Activated T-cell treated with anti-CD3 and anti-CD28 coated beads, Interleukin-2, amount 50 U/mL, for 48 hours (primary cell): ENCODE measurements around the gene CAMKK2.
A peak's percentile ranks its signal among the peaks of the same experiment; 100 is the strongest.
"Not testable (repeated sequence)": the region's sequence is repeated elsewhere in the genome, so short reads cannot be mapped to it uniquely, and the experiment has no call there.

Experiments
- DNase-seq, 2 experiments: peaks; one replicate each; pipeline ENCODE4 v3.0.0-alpha.2; 2020

The CAMKK2 gene

DNA sequence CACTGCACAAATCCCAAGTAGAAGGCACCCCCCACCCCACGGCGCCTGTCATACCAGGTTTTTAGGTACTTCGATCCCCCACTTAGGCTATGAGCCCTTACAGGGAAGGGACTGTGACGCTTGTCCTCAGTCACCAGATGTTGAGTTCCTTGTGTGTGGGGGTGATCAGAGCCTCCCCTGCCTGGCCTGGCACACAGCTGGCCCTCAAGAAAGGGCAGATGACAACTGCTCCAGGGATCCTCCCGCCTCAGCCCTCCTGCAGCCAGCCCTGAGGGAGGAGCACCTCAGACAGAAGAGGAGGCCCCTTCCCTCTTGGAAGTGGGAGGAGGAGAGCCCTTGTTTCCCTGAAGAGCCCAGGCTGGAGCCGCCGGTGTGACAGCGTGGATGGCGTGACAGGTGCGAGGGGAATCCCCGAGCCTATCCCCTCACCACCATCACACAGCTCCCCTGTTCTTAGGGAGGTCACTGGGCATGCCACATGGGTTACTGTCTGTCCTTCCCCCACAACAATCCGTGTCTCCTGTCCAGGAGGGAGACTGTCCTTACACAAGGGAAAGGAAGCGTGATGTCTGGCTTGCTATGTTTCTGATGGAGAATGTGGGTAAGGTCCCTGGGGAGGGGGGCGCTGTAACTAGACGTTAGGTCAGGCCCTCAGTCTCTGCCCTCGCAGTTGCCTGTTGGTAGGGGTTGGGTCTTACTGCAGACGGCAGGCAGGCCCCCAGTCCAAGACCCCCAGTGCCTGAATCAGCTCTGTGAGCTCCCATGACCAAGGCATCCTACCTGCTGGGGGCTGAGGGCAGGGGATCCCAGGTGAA is 55.1 kb downstream of the CAMKK2 start:
- DNase-seq, result no peak

GRCh38 chr12:121240484-121241101 is 55.9 kb downstream of the CAMKK2 start:
- peak; percentile 80 to 83 for DNase-seq

GRCh38 chr12:121240062-121240420 is 56.5 kb downstream of the CAMKK2 start:
- no peak for DNase-seq

DNA sequence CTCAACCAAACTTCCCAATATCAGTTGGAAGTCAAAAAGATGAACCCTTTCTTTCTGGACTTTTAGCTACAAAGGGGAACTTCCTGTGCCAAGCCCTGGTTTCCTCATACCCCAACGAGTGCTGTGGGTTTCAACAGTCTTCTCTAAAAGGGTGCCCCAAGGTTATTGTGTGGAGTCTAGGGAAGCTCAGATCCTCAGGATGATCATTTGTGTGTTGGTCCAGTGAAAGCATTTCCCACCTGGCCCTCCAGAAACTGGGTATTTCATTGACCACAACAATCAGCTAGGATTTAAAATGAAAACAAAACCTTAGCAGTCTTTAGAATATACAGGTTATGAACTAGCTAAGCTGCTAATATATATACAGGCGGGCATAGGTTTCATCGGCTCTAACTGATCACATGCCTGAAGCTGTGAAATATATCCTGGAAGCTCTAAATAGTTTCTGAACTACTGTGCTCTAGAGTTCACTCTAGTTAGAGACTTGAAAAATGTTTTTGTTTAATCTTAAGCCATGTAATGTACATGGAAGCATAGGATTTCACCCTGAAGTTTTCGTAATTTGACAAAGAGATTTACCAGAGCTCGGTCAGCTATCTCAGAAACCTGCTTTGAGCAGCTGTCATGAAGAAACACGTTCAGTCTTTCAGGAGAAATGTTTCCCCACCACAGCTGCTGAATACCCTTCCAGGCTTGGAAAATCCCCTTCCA is 57.0 kb downstream of the CAMKK2 start:
- DNase-seq, result no peak

GRCh38 chr12:121238604-121239350 is 57.7 kb downstream of the CAMKK2 start:
- no peak for DNase-seq

DNA sequence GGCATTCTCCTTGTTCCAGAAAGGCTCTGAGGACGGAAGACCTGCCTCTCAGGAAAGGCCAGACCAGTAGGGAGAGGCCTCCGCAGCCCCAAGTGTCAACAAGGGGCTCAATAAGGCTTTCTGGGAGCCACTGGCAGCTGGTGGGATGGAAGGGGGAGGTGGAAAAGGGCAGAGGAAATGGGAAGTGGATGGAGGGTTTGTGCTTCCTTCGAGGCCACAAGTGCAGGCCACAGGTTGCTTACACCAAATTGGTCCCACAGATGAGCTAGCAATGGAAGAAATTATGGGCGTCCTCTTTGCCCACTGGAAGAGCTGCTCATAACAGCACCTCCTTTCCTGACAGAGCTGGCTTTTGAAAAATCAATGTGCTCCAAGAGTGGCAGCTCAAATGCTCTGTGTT is 58.4 kb downstream of the CAMKK2 start:
- no peak for DNase-seq

- no peak for DNase-seq
Measured at GRCh38 chr12:121237415-121237814, 59.1 kb downstream of the CAMKK2 start.

GRCh38 chr12:121236776-121237175 is 59.7 kb downstream of the CAMKK2 start:
- DNase-seq, result no peak

- no peak for DNase-seq
Measured at GRCh38 chr12:121233628-121234020, 62.9 kb downstream of the CAMKK2 start.

DNA sequence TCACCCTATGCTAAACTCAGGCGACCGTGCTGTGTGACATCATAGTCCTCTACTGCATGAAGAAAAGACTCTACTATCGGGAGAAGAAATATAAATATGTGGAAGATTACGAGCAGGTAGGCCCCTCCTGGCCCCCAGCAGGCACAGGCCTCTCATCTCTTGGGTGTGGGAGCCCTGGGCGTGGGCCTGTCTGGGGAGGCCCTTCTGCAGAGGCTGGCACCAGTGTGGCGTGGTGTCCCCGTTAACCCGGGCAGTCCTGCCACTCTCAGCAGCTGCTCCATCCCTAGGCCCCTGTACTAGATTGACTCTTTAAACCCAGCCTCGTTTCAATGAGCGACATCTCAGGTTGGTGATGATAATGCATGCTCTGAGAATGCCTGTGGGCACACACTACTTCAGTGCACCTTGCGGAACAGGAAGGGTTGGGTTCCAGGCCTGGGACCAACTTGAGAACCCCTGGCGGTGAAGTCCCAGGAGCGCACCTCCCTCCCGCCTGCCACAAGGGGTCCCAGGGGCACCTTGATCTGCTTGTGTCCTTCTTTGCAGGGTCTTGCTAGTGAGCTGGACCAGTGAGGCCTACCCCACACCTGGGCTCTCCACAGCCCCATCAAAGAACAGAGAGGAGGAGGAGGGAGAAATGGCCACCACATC is 63.4 kb downstream of the CAMKK2 start:
- DNase-seq, result no peak

- DNase-seq, result no peak
Measured at GRCh38 chr12:121232163-121232562, 64.3 kb downstream of the CAMKK2 start.

- DNase-seq, result no peak
Measured at GRCh38 chr12:121230538-121230907, 66.0 kb downstream of the CAMKK2 start.

DNA sequence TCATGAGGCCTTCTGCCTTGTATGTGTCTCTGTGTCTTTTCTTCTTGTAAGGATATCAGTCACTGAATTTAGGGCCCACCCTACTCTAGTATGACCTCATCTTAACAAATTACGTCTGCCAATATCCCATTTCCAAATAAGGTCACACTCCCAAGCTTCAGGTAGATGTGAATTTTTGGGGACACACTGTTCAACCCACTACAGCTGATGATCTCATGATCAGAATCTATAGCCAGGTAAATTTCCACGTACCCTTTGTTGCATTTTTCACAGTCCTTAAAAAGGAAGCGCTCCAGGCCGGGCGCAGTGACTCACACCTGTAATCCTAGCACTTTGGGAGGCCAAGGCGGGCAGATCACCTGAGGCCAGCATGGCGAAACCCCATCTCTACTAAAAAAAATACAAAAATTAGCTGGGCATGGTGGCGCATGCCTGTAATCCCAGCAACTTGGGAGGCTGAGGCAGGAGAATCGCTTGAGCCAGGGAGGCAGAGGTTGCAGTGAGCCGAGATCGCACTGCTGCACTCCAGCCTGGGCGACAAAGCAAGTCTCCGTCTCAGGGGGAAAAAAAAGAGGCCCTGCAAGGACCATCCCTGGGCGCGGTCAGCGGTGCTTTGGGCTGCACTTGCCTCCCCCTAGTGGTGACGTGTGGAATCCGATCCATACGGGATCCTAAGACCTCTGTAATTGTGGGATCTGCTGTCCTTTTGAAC is 66.5 kb downstream of the CAMKK2 start:
- peak; percentile 75 to 76 for DNase-seq

- DNase-seq, result no peak
Measured at GRCh38 chr12:121228919-121229665, 67.4 kb downstream of the CAMKK2 start.

DNA sequence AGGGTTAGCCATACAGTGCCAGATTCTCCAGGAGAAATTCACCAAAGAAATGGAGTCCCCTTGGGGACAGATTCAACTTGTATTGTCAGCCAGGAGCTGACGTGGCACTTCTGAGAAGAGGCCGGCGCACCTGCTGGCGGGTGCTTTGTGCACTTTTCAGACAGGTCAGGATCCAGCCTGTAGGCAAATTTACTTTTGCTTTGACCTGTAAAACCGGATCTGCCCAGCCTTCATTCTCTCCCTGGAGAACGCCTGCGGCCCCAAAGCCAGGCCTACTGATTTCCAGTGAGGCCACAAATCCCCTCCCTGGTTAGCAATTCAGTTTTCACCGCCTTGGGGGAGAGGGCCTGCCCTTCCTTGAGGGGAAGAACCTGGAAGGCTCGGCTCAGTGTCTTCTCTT is 69.2 kb downstream of the CAMKK2 start:
- DNase-seq, result no peak

- DNase-seq, result not testable (repeated sequence)
Measured at GRCh38 chr12:121226871-121227270, 69.6 kb downstream of the CAMKK2 start.

DNA sequence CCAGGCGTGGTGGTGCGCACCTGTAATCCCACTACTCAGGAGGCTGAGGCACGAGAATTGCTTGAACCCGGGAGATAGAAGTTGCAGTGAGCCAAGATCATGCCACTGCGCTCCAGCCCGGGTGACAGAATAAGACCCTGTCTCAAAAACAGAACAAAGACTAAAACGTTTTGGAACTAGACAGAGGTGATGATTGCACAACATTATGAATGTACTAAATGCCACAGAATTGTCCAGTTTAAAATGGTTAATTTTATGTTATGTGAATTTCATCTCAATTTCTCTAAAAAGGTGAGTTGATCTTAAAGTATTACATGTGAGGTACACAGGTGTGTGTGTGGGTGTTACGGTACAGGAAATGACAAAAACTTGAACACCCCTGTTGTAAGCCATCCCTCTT is 70.1 kb downstream of the CAMKK2 start:
- no peak for DNase-seq

- peak in 1 of 2 experiments; percentile 52 for DNase-seq
Measured at GRCh38 chr12:121224591-121224990, 71.9 kb downstream of the CAMKK2 start.

DNA sequence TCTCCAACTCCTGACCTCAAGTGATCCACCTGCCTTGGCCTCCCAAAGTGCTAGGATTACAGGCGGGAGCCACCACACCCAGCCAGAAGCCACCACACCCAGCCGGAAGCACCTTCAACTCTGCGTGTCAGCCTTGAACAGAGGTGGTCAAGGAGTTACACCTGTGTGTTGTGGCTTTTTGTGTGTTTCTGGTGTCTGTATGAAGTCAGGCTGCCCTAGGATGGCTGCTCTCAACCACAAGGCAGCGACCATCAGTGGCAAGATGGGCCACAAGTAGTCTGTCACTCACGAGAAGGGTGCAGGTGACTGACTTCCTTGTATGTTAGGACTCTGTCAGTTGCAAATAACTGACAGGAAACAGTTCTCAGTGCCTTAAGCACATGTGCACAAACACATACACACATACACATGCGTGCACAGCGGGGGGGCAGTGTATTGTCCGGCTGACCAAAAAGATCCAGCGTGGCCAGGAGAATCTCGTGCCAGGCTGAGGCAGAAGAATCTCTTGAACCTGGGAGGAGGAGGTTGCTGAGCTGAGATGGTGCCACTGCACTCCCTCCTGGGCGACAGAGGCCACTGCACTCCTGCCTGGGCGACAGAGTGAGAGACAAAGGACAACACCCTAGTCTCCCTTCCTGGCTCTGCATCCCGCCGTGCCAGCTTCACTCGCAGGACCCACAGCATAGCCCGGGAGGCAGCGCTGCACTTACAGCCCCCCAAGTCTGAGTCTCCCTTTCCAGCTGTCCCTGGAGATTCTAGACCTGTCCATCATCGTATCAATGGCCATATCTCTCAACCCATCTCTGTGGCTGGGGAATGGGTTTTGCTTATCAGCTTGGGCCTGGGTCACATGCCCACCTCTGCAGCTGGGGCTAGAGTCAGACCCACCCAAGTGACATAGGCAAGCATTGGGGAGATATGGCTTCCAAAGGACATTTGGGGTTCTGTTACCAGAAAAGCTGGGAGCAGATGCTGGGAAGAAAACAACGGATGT is 72.9 kb downstream of the CAMKK2 start:
- peak; percentile 41 to 59 for DNase-seq

GRCh38 chr12:121222847-121223246 is 73.7 kb downstream of the CAMKK2 start:
- no peak for DNase-seq
